GM23338 (cell line): Measurements from ENCODE around the gene TMEM150A. TPM values are rescaled to one million over a fixed set of nuclear protein-coding genes. Genes with fewer than 3 reads are reported as not detected.

Source experiments
- ATAC-seq: fragments of 200-7000 bp; cut with Tn5 transposase; 3 replicates; pipeline ENCODE4 v1.9.1; 2020
- DNase-seq: peaks from one replicate; pipeline ENCODE4 v3.0.0-alpha.2; 2015; ENCODE audit warnings: low spot score
- H2AFZ ChIP-seq: fragments of 200-600 bp; sonication (generic); 2 replicates; pipeline ENCODE4 v1.8.0; 2016; ENCODE audit warnings: antibody characterized with exemption, mild to moderate bottlenecking, moderate library complexity
- H3F3A ChIP-seq: fragments of 200-600 bp; sonication (generic); replicated peaks from 2 replicates; pipeline ENCODE4 v1.8.0; 2017; ENCODE audit warnings: antibody characterized with exemption, mixed run types, low read depth
- H3K27ac ChIP-seq: fragments of 200-600 bp; sonication (generic); 2 replicates; pipeline ENCODE4 v1.6.1; 2016; ENCODE audit warnings: low read depth
- H3K27me3 ChIP-seq: fragments of 200-600 bp; sonication (generic); 2 replicates; pipeline ENCODE4 v1.8.0; 2016; ENCODE audit warnings: mild to moderate bottlenecking, mixed run types, moderate library complexity; ENCODE audit not compliant: insufficient read depth
- H3K36me3 ChIP-seq: fragments of 200-600 bp; sonication (generic); 2 replicates; pipeline ENCODE4 v1.8.0; 2016; ENCODE audit warnings: mild to moderate bottlenecking; ENCODE audit not compliant: insufficient read depth
- H3K4me1 ChIP-seq: fragments of 200-600 bp; sonication (generic); 2 replicates; pipeline ENCODE4 v1.8.0; 2016; ENCODE audit warnings: mild to moderate bottlenecking, moderate library complexity; ENCODE audit not compliant: insufficient read depth
- H3K4me2 ChIP-seq: fragments of 200-600 bp; sonication (generic); 2 replicates; pipeline ENCODE4 v1.7.1; 2017; ENCODE audit warnings: mixed run types
- H3K4me3 ChIP-seq: fragments of 200-600 bp; sonication (generic); 2 replicates; pipeline ENCODE4 v1.6.1; 2016; ENCODE audit warnings: mixed run types
- H3K79me2 ChIP-seq: fragments of 200-600 bp; sonication (generic); replicated peaks from 2 replicates; pipeline ENCODE4 v1.8.0; 2017; ENCODE audit warnings: mild to moderate bottlenecking; ENCODE audit not compliant: insufficient read depth
- H3K9me2 ChIP-seq: fragments of 200-600 bp; sonication (generic); 2 replicates; pipeline ENCODE4 v1.8.0; 2017; ENCODE audit not compliant: insufficient read depth
- H4K20me1 ChIP-seq: fragments of 200-600 bp; sonication (generic); replicated peaks from 2 replicates; pipeline ENCODE4 v1.8.0; 2017; ENCODE audit warnings: mild to moderate bottlenecking; ENCODE audit not compliant: insufficient read depth
- H3K27ac Mint-ChIP-seq: 2 replicates; pipeline ENCODE4 v1.8.0; 2020; ENCODE audit warnings: inconsistent platforms, mild to moderate bottlenecking, moderate library complexity, mixed read lengths
- H3K27me3 Mint-ChIP-seq: 3 replicates; pipeline ENCODE4 v1.8.0; 2022; ENCODE audit warnings: low read depth, mild to moderate bottlenecking, moderate library complexity, mixed read lengths, inconsistent platforms; ENCODE audit not compliant: insufficient read depth, poor library complexity
- H3K36me3 Mint-ChIP-seq: 3 replicates; pipeline ENCODE4 v1.8.0; 2021; ENCODE audit warnings: low read depth, mild to moderate bottlenecking, inconsistent platforms, moderate library complexity, mixed read lengths
- H3K4me1 Mint-ChIP-seq: 3 replicates; pipeline ENCODE4 v1.8.0; 2020; ENCODE audit warnings: mild to moderate bottlenecking, inconsistent platforms, mixed read lengths
- H3K4me3 Mint-ChIP-seq: 3 replicates; pipeline ENCODE4 v1.8.0; 2021; ENCODE audit warnings: moderate library complexity, mild to moderate bottlenecking, inconsistent platforms, mixed read lengths
- H3K9me3 Mint-ChIP-seq: 3 replicates; pipeline ENCODE4 v1.8.0; 2020; ENCODE audit warnings: moderate library complexity, mild to moderate bottlenecking, inconsistent platforms, mixed read lengths
- CREB1 ChIP-seq: fragments of 250-450 bp; sonication (Bioruptor Pico); IDR thresholded peaks from 2 replicates; pipeline ENCODE4 v1.5.0; 2020; ENCODE audit warnings: low read depth, mild to moderate bottlenecking, moderate library complexity
- CTCF ChIP-seq, 2 experiments: fragments of 200-600 bp in 1 of 2; sonication (generic) in 1 of 2; conservative IDR thresholded peaks; 2 replicates each; pipeline versions ENCODE4 v1.5.1 to v1.6.1; 2016 to 2017; ENCODE audit warnings: antibody characterized with exemption in 2 of 2, low read depth in 2 of 2, mild to moderate bottlenecking in 2 of 2, moderate library complexity in 1 of 2
- EZH2 ChIP-seq: fragments of 200-600 bp; sonication (generic); IDR thresholded peaks from one replicate; pipeline ENCODE4 v1.8.0; 2017; ENCODE audit warnings: antibody characterized with exemption, mild to moderate bottlenecking, low read depth; ENCODE audit not compliant: unreplicated experiment
- EZH2phosphoT487 ChIP-seq: fragments of 200-600 bp; sonication (generic); IDR thresholded peaks from one replicate; pipeline ENCODE4 v1.8.1; 2018; ENCODE audit warnings: antibody characterized with exemption; ENCODE audit not compliant: unreplicated experiment
- JUNB ChIP-seq: IDR thresholded peaks from one replicate; pipeline ENCODE4 v1.6.1; 2016; ENCODE audit warnings: antibody characterized with exemption; ENCODE audit not compliant: unreplicated experiment
- NANOG ChIP-seq: IDR thresholded peaks from 2 replicates; pipeline ENCODE4 v1.6.1; 2016; ENCODE audit warnings: antibody characterized with exemption, borderline replicate concordance
- POLR2AphosphoS5 ChIP-seq: IDR thresholded peaks from 2 replicates; pipeline ENCODE4 v1.6.1; 2016; ENCODE audit warnings: antibody characterized with exemption, low read depth
- STAT1 ChIP-seq: IDR thresholded peaks from one replicate; pipeline ENCODE4 v1.6.1; 2016; ENCODE audit warnings: antibody characterized with exemption; ENCODE audit not compliant: unreplicated experiment
- ZNF114 ChIP-seq: fragments of 250-450 bp; sonication (Bioruptor Pico); IDR thresholded peaks from 2 replicates; pipeline ENCODE4 v1.5.0; 2020; ENCODE audit warnings: mild to moderate bottlenecking, moderate library complexity
- ZNF331 ChIP-seq: fragments of 250-450 bp; sonication (Bioruptor Pico); IDR thresholded peaks from 2 replicates; pipeline ENCODE4 v1.5.0; 2020; ENCODE audit warnings: low read depth, mild to moderate bottlenecking, moderate library complexity
- ZNF462 ChIP-seq: fragments of 250-450 bp; sonication (Bioruptor Pico); IDR thresholded peaks from 2 replicates; pipeline ENCODE4 v1.5.0; 2020; ENCODE audit warnings: mild to moderate bottlenecking, moderate library complexity
- polyA plus RNA-seq: library from polyadenylated mRNA; unstranded; fragments of >200 nt; fragmentation: Nextera tagmentation; extraction: Ambion mirVana; gene quantifications from 2 replicates; pipeline ENCODE4 v1.2.1, GENCODE V29; 2016
- total RNA-seq: library from RNA; depleted of rRNA; stranded (reverse); fragments of >200 nt; shearing (Covaris generic); gene quantifications from 2 replicates; pipeline ENCODE4 v1.2.3, GENCODE V29; 2014
- TF ChIP-seq, protein P1 (sequence below): IDR thresholded peaks from 2 replicates; pipeline ENCODE4 v1.6.1; 2016; ENCODE audit warnings: antibody characterized with exemption
- TF ChIP-seq, protein P2 (sequence below): IDR thresholded peaks from one replicate; pipeline ENCODE4 v1.6.1; 2018; ENCODE audit warnings: antibody characterized with exemption; ENCODE audit not compliant: unreplicated experiment

TMEM150A gene
- total and polyA plus RNA-seq, 2 experiments from 2014 or later: 16.4 to 27.9 TPM

DNA sequence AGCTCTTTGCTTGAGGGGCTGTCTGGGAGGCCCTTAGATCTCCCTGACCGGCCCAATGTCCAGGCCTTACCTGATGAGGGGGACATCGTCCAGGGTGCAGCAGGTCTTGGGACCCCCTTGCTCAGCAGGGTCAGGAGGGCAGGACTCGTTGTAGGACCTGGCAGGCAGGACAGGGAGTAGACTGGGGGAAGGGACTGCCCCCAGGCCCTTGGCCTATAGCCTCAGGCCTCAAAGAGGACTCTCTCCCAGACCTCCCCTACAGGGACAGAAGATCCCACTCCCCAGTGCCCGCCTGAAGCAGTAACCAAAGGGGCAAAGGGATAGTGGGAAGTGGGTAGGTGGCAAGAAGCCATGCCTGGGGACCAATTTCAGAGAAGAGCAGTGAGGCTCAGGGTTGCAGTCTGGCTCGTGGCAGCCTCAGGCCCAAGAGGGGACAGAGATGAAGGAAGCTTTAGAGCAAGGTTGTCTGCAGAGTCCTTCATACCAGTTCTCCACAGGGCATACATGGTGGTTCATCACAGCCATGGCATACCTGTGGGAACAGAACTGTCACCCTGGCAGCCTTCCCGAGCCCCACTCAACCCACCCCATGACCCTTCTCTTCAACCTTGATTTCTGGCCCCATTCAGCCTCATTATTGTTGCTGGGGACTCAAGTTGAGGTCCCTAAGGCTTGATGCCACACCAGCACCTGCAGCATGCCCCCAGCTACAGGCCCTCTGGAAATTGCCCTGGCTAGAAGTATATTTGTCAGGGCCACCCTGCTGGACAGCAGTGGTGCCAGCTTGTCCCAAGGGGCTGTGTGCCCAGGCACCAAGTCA lies 1.3 kb downstream of the TMEM150A start:
- Mint-ChIP-seq H3K4me3 (peak overlapping the region; percentile 86), H3K27ac (no peak overlapping the region), H3K9me3 (peaks cover 3% of the 10 kb centered on the region; the same call in 1 of the 3 replicates), H3K27me3 (peaks cover 25% of the 10 kb centered on the region), H3K4me1 (peaks cover 9% of the 10 kb centered on the region), H3K36me3 (peaks cover 14% of the 10 kb centered on the region; the same call in 1 of the 3 replicates)
- Histone ChIP-seq H3K4me3 (peak overlapping the region; percentile 96), H3K4me1 (peaks cover 8% of the 10 kb centered on the region), H2AFZ (no peak overlapping the region), H3K79me2 (peaks cover 33% of the 10 kb centered on the region), H3K27me3 (no peaks in the 10 kb centered on the region), H3K9me2 (no peaks in the 10 kb centered on the region), H3K27ac (no peak overlapping the region), H3K36me3 (no peaks in the 10 kb centered on the region; the same call in 1 of the 2 replicates), H3F3A (0 out of 2 replicates have a peak, but pooled peaks cover 8% of the 10 kb centered on the region), H3K4me2 (peak overlapping the region; percentile 93), H4K20me1 (peaks cover 20% of the 10 kb centered on the region)
- no peak for ATAC-seq
- no peak for TF ChIP-seq POLR2AphosphoS5
- no peak for TF ChIP-seq ZNF462 (CRISPR knock-in tag)
- TF ChIP-seq ZNF331 (CRISPR knock-in tag): no peak
- TF ChIP-seq, protein P1, sequence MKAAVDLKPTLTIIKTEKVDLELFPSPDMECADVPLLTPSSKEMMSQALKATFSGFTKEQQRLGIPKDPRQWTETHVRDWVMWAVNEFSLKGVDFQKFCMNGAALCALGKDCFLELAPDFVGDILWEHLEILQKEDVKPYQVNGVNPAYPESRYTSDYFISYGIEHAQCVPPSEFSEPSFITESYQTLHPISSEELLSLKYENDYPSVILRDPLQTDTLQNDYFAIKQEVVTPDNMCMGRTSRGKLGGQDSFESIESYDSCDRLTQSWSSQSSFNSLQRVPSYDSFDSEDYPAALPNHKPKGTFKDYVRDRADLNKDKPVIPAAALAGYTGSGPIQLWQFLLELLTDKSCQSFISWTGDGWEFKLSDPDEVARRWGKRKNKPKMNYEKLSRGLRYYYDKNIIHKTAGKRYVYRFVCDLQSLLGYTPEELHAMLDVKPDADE: no peak
- TF ChIP-seq STAT1: no peak
- no peak for TF ChIP-seq EZH2
- no peak for TF ChIP-seq CREB1 (CRISPR knock-in tag)
- no peak for TF ChIP-seq JUNB
- no peak for TF ChIP-seq CTCF (conservative IDR thresholded peaks at IDR 0.05; ENCODE audit: low read depth in 2 of 2)
- TF ChIP-seq ZNF114: no peak
- TF ChIP-seq NANOG: no peak
- TF ChIP-seq EZH2phosphoT487: no peak
- TF ChIP-seq, protein P2, sequence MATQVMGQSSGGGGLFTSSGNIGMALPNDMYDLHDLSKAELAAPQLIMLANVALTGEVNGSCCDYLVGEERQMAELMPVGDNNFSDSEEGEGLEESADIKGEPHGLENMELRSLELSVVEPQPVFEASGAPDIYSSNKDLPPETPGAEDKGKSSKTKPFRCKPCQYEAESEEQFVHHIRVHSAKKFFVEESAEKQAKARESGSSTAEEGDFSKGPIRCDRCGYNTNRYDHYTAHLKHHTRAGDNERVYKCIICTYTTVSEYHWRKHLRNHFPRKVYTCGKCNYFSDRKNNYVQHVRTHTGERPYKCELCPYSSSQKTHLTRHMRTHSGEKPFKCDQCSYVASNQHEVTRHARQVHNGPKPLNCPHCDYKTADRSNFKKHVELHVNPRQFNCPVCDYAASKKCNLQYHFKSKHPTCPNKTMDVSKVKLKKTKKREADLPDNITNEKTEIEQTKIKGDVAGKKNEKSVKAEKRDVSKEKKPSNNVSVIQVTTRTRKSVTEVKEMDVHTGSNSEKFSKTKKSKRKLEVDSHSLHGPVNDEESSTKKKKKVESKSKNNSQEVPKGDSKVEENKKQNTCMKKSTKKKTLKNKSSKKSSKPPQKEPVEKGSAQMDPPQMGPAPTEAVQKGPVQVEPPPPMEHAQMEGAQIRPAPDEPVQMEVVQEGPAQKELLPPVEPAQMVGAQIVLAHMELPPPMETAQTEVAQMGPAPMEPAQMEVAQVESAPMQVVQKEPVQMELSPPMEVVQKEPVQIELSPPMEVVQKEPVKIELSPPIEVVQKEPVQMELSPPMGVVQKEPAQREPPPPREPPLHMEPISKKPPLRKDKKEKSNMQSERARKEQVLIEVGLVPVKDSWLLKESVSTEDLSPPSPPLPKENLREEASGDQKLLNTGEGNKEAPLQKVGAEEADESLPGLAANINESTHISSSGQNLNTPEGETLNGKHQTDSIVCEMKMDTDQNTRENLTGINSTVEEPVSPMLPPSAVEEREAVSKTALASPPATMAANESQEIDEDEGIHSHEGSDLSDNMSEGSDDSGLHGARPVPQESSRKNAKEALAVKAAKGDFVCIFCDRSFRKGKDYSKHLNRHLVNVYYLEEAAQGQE: no peak
- no peak for DNase-seq
